HEK293 (cell line): ENCODE data around the gene PARD6B.
A peak's percentile ranks its signal among the peaks of the same experiment; 100 is the strongest.

Experiments
- CTCF ChIA-PET: fragments of 350-600 bp; formaldehyde crosslinking; extraction: SDS; loops from one replicate; lab custom pipeline; 2021; ENCODE audit warnings: antibody characterized with exemption; lab: Yijun Ruan, JAX
- POLR2A ChIA-PET: fragments of 300-600 bp; formaldehyde crosslinking; extraction: SDS; loops from one replicate; lab custom pipeline; 2020; ENCODE audit warnings: antibody characterized with exemption, inconsistent platforms; lab: Yijun Ruan, JAX
- H3K27ac ChIP-seq: fragments of 200-500 bp; sonication (Bioruptor generic); 2 replicates; pipeline ENCODE4 v1.5.1; 2014; ENCODE audit warnings: low read depth, low read length, control low read depth, inconsistent platforms; ENCODE audit errors: extremely low read depth
- H3K36me3 ChIP-seq, 2 experiments: fragments of 200-500 bp in 1 of 2; sonication (Bioruptor generic) in 1 of 2; 1 replicate in 1 of 2; 2 replicates in 1 of 2; pipeline ENCODE4 v1.5.1; 2014 to 2017; ENCODE audit warnings: inconsistent platforms in 2 of 2, low read length in 2 of 2; ENCODE audit not compliant: control insufficient read depth in 2 of 2, insufficient read depth in 1 of 2
- H3K4me1 ChIP-seq: fragments of 200-500 bp; sonication (Bioruptor generic); 2 replicates; pipeline ENCODE4 v1.5.1; 2014; ENCODE audit warnings: mild to moderate bottlenecking, low read length, inconsistent platforms; ENCODE audit not compliant: control insufficient read depth, insufficient read depth
- H3K4me3 ChIP-seq: 2 replicates; pipeline ENCODE4 v1.5.1; 2011; ENCODE audit warnings: low read depth, mild to moderate bottlenecking, control low read depth, low read length, moderate library complexity
- H3K9me3 ChIP-seq: fragments of 200-500 bp; sonication (Bioruptor generic); 2 replicates; pipeline ENCODE4 v1.5.1; 2014; ENCODE audit warnings: low read depth, low read length, inconsistent platforms; ENCODE audit not compliant: control insufficient read depth, insufficient read depth
- GLIS2 ChIP-seq: fragments of 450-650 bp; formaldehyde crosslinking; IDR thresholded peaks from 2 replicates; pipeline ENCODE4 v1.5.1; 2016; ENCODE audit warnings: missing biosample characterization, missing genetic modification characterization
- KLF1 ChIP-seq: fragments of 450-650 bp; formaldehyde crosslinking; IDR thresholded peaks from 2 replicates; pipeline ENCODE4 v1.5.1; 2016; ENCODE audit warnings: missing biosample characterization, missing genetic modification characterization
- MZF1 ChIP-seq: fragments of 450-650 bp; formaldehyde crosslinking; IDR thresholded peaks from 2 replicates; pipeline ENCODE4 v1.5.1; 2017; ENCODE audit warnings: missing biosample characterization, missing genetic modification characterization, borderline replicate concordance
- SCRT1 ChIP-seq: fragments of 450-650 bp; formaldehyde crosslinking; IDR thresholded peaks from 2 replicates; pipeline ENCODE4 v1.5.1; 2016; ENCODE audit warnings: missing biosample characterization, missing genetic modification characterization, borderline replicate concordance
- SP2 ChIP-seq: fragments of 450-650 bp; formaldehyde crosslinking; IDR thresholded peaks from 2 replicates; pipeline ENCODE4 v1.5.1; 2016; ENCODE audit warnings: missing biosample characterization, missing genetic modification characterization
- ZEB2 ChIP-seq: fragments of 450-650 bp; formaldehyde crosslinking; IDR thresholded peaks from 2 replicates; pipeline ENCODE4 v1.5.1; 2016; ENCODE audit warnings: missing biosample characterization, missing genetic modification characterization
- ZNF132 ChIP-seq: fragments of 450-650 bp; formaldehyde crosslinking; IDR thresholded peaks from 2 replicates; pipeline ENCODE4 v1.5.1; 2017; ENCODE audit warnings: missing biosample characterization, missing genetic modification characterization, borderline replicate concordance
- ZNF133 ChIP-seq: fragments of 450-650 bp; formaldehyde crosslinking; IDR thresholded peaks from 2 replicates; pipeline ENCODE4 v1.5.1; 2016; ENCODE audit warnings: missing biosample characterization, missing genetic modification characterization
- ZNF146 ChIP-seq: fragments of 450-650 bp; formaldehyde crosslinking; IDR thresholded peaks from 2 replicates; pipeline ENCODE4 v1.5.1; 2016; ENCODE audit warnings: missing biosample characterization, missing genetic modification characterization
- ZNF155 ChIP-seq: fragments of 450-650 bp; formaldehyde crosslinking; IDR thresholded peaks from 2 replicates; pipeline ENCODE4 v1.5.1; 2016; ENCODE audit warnings: missing biosample characterization, missing genetic modification characterization
- ZNF248 ChIP-seq: fragments of 450-650 bp; formaldehyde crosslinking; IDR thresholded peaks from 2 replicates; pipeline ENCODE4 v1.5.1; 2017; ENCODE audit warnings: missing biosample characterization, missing genetic modification characterization
- ZNF354C ChIP-seq: fragments of 450-650 bp; formaldehyde crosslinking; IDR thresholded peaks from 2 replicates; pipeline ENCODE4 v1.5.1; 2016; ENCODE audit warnings: missing biosample characterization, missing genetic modification characterization, low read depth, borderline replicate concordance
- ZNF391 ChIP-seq: fragments of 450-650 bp; formaldehyde crosslinking; IDR thresholded peaks from 2 replicates; pipeline ENCODE4 v1.5.1; 2016; ENCODE audit warnings: low read depth, missing biosample characterization, missing genetic modification characterization, borderline replicate concordance
- ZNF394 ChIP-seq: fragments of 450-650 bp; formaldehyde crosslinking; IDR thresholded peaks from 2 replicates; pipeline ENCODE4 v1.5.1; 2016; ENCODE audit warnings: missing biosample characterization, missing genetic modification characterization, mild to moderate bottlenecking, moderate library complexity, borderline replicate concordance
- ZNF585B ChIP-seq: fragments of 450-650 bp; formaldehyde crosslinking; IDR thresholded peaks from 2 replicates; pipeline ENCODE4 v1.5.1; 2016; ENCODE audit warnings: missing biosample characterization, missing genetic modification characterization
- TF ChIP-seq, protein P1 (sequence below): fragments of 450-650 bp; formaldehyde crosslinking; IDR thresholded peaks from 2 replicates; pipeline ENCODE4 v1.5.1; 2016; ENCODE audit warnings: missing biosample characterization, missing genetic modification characterization
- TF ChIP-seq, protein P2 (sequence below): fragments of 450-650 bp; formaldehyde crosslinking; IDR thresholded peaks from 2 replicates; pipeline ENCODE4 v1.5.1; 2016; ENCODE audit warnings: missing biosample characterization, missing genetic modification characterization
- TF ChIP-seq, protein P3 (sequence below): fragments of 450-650 bp; formaldehyde crosslinking; IDR thresholded peaks from 2 replicates; pipeline ENCODE4 v1.5.1; 2016; ENCODE audit warnings: missing biosample characterization, missing genetic modification characterization
- TF ChIP-seq, protein P4 (sequence below): fragments of 450-650 bp; formaldehyde crosslinking; IDR thresholded peaks from 2 replicates; pipeline ENCODE4 v1.5.1; 2016; ENCODE audit warnings: missing biosample characterization, missing genetic modification characterization, low read depth
- TF ChIP-seq, protein P5 (sequence below): fragments of 450-650 bp; formaldehyde crosslinking; IDR thresholded peaks from 2 replicates; pipeline ENCODE4 v1.5.1; 2016; ENCODE audit warnings: missing biosample characterization, missing genetic modification characterization

The PARD6B gene

DNA sequence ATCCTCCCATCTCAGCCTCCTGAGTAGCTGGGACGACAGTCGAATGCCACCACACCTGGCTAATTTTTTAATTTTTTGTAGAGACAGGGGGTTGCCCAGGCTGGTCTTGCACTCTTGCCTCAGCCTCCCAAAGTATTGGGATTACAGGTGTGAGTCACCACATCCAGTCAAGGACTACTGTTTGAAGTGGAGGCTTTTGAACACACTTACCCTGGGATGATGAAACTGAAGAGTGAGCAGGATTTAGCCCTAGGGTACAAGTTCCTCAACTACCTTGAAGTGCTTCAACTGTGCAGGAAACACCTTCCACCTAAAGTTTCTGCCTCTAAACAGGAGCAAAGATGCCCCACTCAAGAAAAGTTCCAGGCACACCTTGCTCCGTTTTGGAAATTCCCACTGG, 15.7 kb upstream of the PARD6B start:
- ChIA-PET CTCF (interaction anchor here (0.6 kb wide), 1 partner anchor 42 kb away, joined by 4 read pairs; no protein-coding TSS in a partner anchor), POLR2A (no interaction called here)
- no peak overlapping the region for H3K4me3 ChIP-seq
- TF ChIP-seq, protein P1, sequence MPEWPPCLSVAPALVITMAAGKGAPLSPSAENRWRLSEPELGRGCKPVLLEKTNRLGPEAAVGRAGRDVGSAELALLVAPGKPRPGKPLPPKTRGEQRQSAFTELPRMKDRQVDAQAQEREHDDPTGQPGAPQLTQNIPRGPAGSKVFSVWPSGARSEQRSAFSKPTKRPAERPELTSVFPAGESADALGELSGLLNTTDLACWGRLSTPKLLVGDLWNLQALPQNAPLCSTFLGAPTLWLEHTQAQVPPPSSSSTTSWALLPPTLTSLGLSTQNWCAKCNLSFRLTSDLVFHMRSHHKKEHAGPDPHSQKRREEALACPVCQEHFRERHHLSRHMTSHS: no peak
- TF ChIP-seq ZNF155 (no peak), ZNF391 (tag by site-specific recombination) (no peak), ZNF133 (tag by site-specific recombination) (no peak), MZF1 (tag by site-specific recombination) (no peak), SCRT1 (tag by site-specific recombination) (no peak), ZNF248 (tag by site-specific recombination) (no peak), ZEB2 (tag by site-specific recombination) (no peak), GLIS2 (tag by site-specific recombination) (no peak), ZNF354C (tag by site-specific recombination) (no peak), ZNF146 (no peak), ZNF132 (tag by site-specific recombination) (no peak)
- TF ChIP-seq, protein P2, sequence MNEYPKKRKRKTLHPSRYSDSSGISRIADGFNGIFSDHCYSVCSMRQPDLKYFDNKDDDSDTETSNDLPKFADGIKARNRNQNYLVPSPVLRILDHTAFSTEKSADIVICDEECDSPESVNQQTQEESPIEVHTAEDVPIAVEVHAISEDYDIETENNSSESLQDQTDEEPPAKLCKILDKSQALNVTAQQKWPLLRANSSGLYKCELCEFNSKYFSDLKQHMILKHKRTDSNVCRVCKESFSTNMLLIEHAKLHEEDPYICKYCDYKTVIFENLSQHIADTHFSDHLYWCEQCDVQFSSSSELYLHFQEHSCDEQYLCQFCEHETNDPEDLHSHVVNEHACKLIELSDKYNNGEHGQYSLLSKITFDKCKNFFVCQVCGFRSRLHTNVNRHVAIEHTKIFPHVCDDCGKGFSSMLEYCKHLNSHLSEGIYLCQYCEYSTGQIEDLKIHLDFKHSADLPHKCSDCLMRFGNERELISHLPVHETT (tag by site-specific recombination): no peak
- TF ChIP-seq, protein P3, sequence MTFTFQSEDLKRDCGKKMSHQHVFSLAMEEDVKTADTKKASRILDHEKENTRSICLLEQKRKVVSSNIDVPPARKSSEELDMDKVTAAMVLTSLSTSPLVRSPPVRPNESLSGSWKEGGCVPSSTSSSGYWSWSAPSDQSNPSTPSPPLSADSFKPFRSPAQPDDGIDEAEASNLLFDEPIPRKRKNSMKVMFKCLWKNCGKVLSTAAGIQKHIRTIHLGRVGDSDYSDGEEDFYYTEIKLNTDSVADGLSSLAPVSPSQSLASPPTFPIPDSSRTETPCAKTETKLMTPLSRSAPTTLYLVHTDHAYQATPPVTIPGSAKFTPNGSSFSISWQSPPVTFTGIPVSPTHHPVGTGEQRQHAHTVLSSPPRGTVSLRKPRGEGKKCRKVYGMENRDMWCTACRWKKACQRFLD: no peak
- TF ChIP-seq, protein P4, sequence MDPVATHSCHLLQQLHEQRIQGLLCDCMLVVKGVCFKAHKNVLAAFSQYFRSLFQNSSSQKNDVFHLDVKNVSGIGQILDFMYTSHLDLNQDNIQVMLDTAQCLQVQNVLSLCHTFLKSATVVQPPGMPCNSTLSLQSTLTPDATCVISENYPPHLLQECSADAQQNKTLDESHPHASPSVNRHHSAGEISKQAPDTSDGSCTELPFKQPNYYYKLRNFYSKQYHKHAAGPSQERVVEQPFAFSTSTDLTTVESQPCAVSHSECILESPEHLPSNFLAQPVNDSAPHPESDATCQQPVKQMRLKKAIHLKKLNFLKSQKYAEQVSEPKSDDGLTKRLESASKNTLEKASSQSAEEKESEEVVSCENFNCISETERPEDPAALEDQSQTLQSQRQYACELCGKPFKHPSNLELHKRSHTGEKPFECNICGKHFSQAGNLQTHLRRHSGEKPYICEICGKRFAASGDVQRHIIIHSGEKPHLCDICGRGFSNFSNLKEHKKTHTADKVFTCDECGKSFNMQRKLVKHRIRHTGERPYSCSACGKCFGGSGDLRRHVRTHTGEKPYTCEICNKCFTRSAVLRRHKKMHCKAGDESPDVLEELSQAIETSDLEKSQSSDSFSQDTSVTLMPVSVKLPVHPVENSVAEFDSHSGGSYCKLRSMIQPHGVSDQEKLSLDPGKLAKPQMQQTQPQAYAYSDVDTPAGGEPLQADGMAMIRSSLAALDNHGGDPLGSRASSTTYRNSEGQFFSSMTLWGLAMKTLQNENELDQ (tag by site-specific recombination): no peak
- TF ChIP-seq, protein P5, sequence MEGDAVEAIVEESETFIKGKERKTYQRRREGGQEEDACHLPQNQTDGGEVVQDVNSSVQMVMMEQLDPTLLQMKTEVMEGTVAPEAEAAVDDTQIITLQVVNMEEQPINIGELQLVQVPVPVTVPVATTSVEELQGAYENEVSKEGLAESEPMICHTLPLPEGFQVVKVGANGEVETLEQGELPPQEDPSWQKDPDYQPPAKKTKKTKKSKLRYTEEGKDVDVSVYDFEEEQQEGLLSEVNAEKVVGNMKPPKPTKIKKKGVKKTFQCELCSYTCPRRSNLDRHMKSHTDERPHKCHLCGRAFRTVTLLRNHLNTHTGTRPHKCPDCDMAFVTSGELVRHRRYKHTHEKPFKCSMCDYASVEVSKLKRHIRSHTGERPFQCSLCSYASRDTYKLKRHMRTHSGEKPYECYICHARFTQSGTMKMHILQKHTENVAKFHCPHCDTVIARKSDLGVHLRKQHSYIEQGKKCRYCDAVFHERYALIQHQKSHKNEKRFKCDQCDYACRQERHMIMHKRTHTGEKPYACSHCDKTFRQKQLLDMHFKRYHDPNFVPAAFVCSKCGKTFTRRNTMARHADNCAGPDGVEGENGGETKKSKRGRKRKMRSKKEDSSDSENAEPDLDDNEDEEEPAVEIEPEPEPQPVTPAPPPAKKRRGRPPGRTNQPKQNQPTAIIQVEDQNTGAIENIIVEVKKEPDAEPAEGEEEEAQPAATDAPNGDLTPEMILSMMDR (tag by site-specific recombination): no peak
- no peaks in the 10 kb centered on the region for H3K9me3 ChIP-seq
- H3K4me1 ChIP-seq: peaks cover 3% of the 10 kb centered on the region; the same call in 1 of the 2 replicates
- H3K36me3 ChIP-seq: no peaks in the 10 kb centered on the region
- H3K27ac ChIP-seq: no peak overlapping the region

DNA sequence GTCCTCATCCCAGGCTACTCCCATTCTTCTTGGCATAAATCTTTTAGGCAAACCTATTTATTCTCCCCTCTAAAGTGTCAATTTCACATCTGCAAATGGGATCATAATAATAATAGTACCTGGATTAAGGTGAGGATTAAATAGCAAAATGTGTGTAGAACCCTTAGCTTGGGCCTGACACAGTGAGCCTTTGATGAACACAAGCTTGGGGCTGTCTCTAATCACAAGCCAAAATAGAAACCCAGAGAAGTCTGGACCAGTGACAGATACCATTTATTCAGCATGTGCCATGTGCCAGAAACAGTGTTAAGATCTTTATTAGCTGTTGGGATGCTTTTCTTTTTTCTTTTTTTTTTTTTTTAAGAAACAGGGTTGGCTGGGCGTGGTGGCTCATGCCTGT, 14.9 kb upstream of the PARD6B start:
- TF ChIP-seq ZNF585B (tag by site-specific recombination) (no peak), SP2 (tag by site-specific recombination) (no peak), ZNF394 (no peak), KLF1 (0 out of 2 replicates have a peak, but pooled peaks have one; percentile 18)
- Histone ChIP-seq H3K36me3 (no peaks in the 10 kb centered on the region), H3K27ac (no peak overlapping the region), H3K4me1 (peaks cover 3% of the 10 kb centered on the region; the same call in 1 of the 2 replicates), H3K9me3 (no peaks in the 10 kb centered on the region), H3K4me3 (no peak overlapping the region)
- ChIA-PET CTCF (no interaction called here), POLR2A (no interaction called here)
